HEK293T (cell line): ENCODE data around the gene DSCAM.

Source experiments
- ARNT ChIP-seq: fragments of 450-650 bp; IDR thresholded peaks from 2 replicates; pipeline ENCODE4 v1.6.1; 2017; ENCODE audit warnings: mild to moderate bottlenecking
- BHLHE40 ChIP-seq: fragments of 450-650 bp; IDR thresholded peaks from 2 replicates; pipeline ENCODE4 v1.6.1; 2016; ENCODE audit warnings: mild to moderate bottlenecking, moderate library complexity, borderline replicate concordance
- CTBP1 ChIP-seq: fragments of 450-650 bp; IDR thresholded peaks from 2 replicates; pipeline ENCODE4 v1.6.1; 2016; ENCODE audit warnings: borderline replicate concordance
- FOXA1 ChIP-seq: fragments of 450-650 bp; IDR thresholded peaks from 2 replicates; pipeline ENCODE4 v1.6.1; 2016; ENCODE audit warnings: mild to moderate bottlenecking
- FOXK2 ChIP-seq: fragments of 450-650 bp; IDR thresholded peaks from 2 replicates; pipeline ENCODE4 v1.6.1; 2016; ENCODE audit warnings: mild to moderate bottlenecking
- FOXM1 ChIP-seq: fragments of 450-650 bp; IDR thresholded peaks from 2 replicates; pipeline ENCODE4 v1.6.1; 2017; ENCODE audit warnings: mild to moderate bottlenecking, borderline replicate concordance
- HDGF ChIP-seq: fragments of 450-650 bp; IDR thresholded peaks from 2 replicates; pipeline ENCODE4 v1.6.1; 2017; ENCODE audit warnings: antibody characterized with exemption, borderline replicate concordance
- NFRKB ChIP-seq: fragments of 450-650 bp; IDR thresholded peaks from 2 replicates; pipeline ENCODE4 v1.6.1; 2016; ENCODE audit warnings: mild to moderate bottlenecking, moderate library complexity
- PKNOX1 ChIP-seq: fragments of 450-650 bp; IDR thresholded peaks from 2 replicates; pipeline ENCODE4 v1.6.1; 2016
- SP1 ChIP-seq: fragments of 450-650 bp; IDR thresholded peaks from 2 replicates; pipeline ENCODE4 v1.6.1; 2017
- SUZ12 ChIP-seq: fragments of 450-650 bp; IDR thresholded peaks from 2 replicates; pipeline ENCODE4 v1.6.1; 2016; ENCODE audit warnings: mild to moderate bottlenecking
- TARDBP ChIP-seq: fragments of 450-650 bp; IDR thresholded peaks from 2 replicates; pipeline ENCODE4 v1.6.1; 2016
- ZNF384 ChIP-seq: fragments of 450-650 bp; IDR thresholded peaks from 2 replicates; pipeline ENCODE4 v1.6.1; 2016

DNA sequence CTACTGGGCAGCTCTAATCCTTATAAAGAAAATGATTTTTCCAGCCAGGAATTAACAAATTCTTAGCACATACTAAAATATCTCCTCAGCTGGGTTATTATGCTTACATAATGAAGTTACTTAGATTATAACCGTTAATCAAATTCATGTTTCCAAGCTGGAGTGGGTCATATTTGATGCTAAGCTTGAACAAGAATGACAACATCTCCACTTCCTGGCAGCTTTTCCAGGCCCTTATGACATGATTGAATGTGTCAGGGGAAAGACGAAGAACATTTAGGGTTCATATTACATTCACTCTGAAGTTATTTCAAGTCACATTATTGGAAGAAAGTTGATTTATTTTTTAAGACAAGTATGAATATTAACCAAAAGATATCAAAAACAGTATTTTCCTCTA lies 646.0 kb downstream of the DSCAM start:
- TF ChIP-seq HDGF: no peak
- no peak for TF ChIP-seq FOXK2
- TF ChIP-seq TARDBP: no peak
- TF ChIP-seq BHLHE40: no peak
- TF ChIP-seq SUZ12: no peak
- TF ChIP-seq ZNF384: no peak
- no peak for TF ChIP-seq SP1
- no peak for TF ChIP-seq NFRKB
- no peak for TF ChIP-seq FOXA1
- TF ChIP-seq PKNOX1: no peak
- TF ChIP-seq FOXM1: no peak
- no peak for TF ChIP-seq CTBP1
- no peak for TF ChIP-seq ARNT
